Aorta (tissue), 5 donors: ENCODE measurements around the gene MED13L. TPM values are rescaled to one million over a fixed set of nuclear protein-coding genes. Genes with fewer than 3 reads are reported as not detected.
"Not testable (repeated sequence)": the region's sequence is repeated elsewhere in the genome, so short reads cannot be mapped to it uniquely, and the experiment has no call there.

Source experiments
- ATAC-seq: fragments of 200-7000 bp; cut with Tn5 transposase; one replicate; pipeline ENCODE4 v1.9.1; 2022; ENCODE audit warnings: moderate library complexity; ENCODE audit not compliant: low FRiP score
- DNase-seq, 2 donors: peaks; one replicate each; pipeline ENCODE4 v3.0.0-alpha.2; 2020
- H3K27ac ChIP-seq, 2 donors: one replicate each; pipeline ENCODE4 v1.5.1; 2013; ENCODE audit warnings: low read length in 2 of 2, mild to moderate bottlenecking in 2 of 2, moderate library complexity in 2 of 2, control low read depth in 1 of 2, inconsistent platforms in 1 of 2, low read depth in 1 of 2
- H3K27me3 ChIP-seq, 2 donors: one replicate each; pipeline ENCODE4 v1.6.1; 2013; ENCODE audit warnings: control low read depth in 1 of 2, low read length in 1 of 2, mild to moderate bottlenecking in 1 of 2, moderate library complexity in 1 of 2; ENCODE audit not compliant: insufficient read depth in 2 of 2, control insufficient read depth in 1 of 2
- H3K36me3 ChIP-seq, 2 donors: one replicate each; pipeline ENCODE4 v1.6.1; 2013; ENCODE audit warnings: control low read depth in 1 of 2, low read length in 1 of 2, mild to moderate bottlenecking in 1 of 2; ENCODE audit not compliant: insufficient read depth in 2 of 2, control insufficient read depth in 1 of 2
- H3K4me1 ChIP-seq, 2 donors: one replicate each; pipeline ENCODE4 v1.6.1; 2013; ENCODE audit warnings: low read length in 2 of 2, control low read depth in 1 of 2, mild to moderate bottlenecking in 1 of 2, moderate library complexity in 1 of 2; ENCODE audit not compliant: insufficient read depth in 2 of 2, control insufficient read depth in 1 of 2
- H3K4me3 ChIP-seq, 2 donors: one replicate each; pipeline ENCODE4 v1.5.1; 2013; ENCODE audit warnings: low read length in 2 of 2, control low read depth in 1 of 2, mild to moderate bottlenecking in 1 of 2
- H3K9me3 ChIP-seq: one replicate; pipeline ENCODE4 v1.6.1; 2013; ENCODE audit warnings: mild to moderate bottlenecking, low read length; ENCODE audit not compliant: control insufficient read depth
- WGBS, 2 donors: extraction: QIAGEN DNeasy Blood & Tissue Kit; methylation state at CpG; one replicate each; pipeline ENCODE4 v1.1.7; 2013; 5-methylcytosine and 5-hydroxymethylcytosine counted together
- intact Hi-C, 2 donors: fragments of 100-400 bp; cut with DNase I; formaldehyde crosslinking; loops; one replicate each; pipeline versions ENCODE4 v1.14.2 to v1.15.0; 2022
- polyA plus RNA-seq, 2 donors: library from polyadenylated mRNA; stranded (reverse); fragments of 200-250 nt; gene quantifications; one replicate each; pipeline ENCODE4 v1.2.3, GENCODE V29; 2013
- total RNA-seq, 2 donors: library from RNA; stranded (reverse); fragmentation: NEBNext Ultra II Directional; extraction: Animal tissue kit (Norgen Biotek cat#: 25700); gene quantifications; one replicate each; pipeline ENCODE4 v1.2.1, GENCODE V29; 2021
- donor health status: healthy with polysubstance abuse.
- donor health status: Bipolar disorder and iron deficiency.
- donor health status: DM: no; HTN: no; CAD: no.
- donor health status: DM: no; HTN: no; CAD: no.
- donor health status: DM: yes; HTN: yes; CAD: no.

The MED13L gene
- total and polyA plus RNA-seq, 4 donors, result 16.7 to 215 (median 114) TPM

DNA sequence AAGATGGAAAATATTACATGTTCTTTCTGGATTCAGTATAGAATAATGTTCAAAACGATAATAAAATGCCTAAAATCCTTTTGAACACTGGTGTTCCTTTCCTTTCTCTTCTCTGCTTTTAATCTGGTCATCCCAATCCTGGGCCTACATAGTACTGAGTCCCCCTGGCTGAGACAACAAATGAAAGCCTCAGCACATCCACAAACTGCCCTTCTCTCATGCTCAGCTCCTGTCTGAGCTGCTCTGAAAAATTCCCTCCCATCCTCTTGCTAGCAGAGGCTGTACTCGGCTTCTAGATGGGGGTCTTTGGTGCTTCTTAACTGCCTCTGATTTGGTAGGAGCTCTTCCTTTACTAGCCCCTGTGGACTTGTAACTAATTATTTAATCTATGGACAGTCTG is 232.3 kb downstream of the MED13L start:
- 67 to 72% methylated on average over 2 of the region's 2 CpGs for WGBS, 2 donors
- Histone ChIP-seq H3K27me3 (no peaks in the 10 kb centered on the region), H3K4me1 (peaks cover 2 to 11% of the 10 kb centered on the region in 2 donors), H3K4me3 (no peak overlapping the region), H3K27ac (no peak overlapping the region), H3K9me3 (no peaks in the 10 kb centered on the region), H3K36me3 (no peaks in the 10 kb centered on the region)
- no peak for ATAC-seq
- intact Hi-C loops, result no loop called here
- no peak for DNase-seq

DNA sequence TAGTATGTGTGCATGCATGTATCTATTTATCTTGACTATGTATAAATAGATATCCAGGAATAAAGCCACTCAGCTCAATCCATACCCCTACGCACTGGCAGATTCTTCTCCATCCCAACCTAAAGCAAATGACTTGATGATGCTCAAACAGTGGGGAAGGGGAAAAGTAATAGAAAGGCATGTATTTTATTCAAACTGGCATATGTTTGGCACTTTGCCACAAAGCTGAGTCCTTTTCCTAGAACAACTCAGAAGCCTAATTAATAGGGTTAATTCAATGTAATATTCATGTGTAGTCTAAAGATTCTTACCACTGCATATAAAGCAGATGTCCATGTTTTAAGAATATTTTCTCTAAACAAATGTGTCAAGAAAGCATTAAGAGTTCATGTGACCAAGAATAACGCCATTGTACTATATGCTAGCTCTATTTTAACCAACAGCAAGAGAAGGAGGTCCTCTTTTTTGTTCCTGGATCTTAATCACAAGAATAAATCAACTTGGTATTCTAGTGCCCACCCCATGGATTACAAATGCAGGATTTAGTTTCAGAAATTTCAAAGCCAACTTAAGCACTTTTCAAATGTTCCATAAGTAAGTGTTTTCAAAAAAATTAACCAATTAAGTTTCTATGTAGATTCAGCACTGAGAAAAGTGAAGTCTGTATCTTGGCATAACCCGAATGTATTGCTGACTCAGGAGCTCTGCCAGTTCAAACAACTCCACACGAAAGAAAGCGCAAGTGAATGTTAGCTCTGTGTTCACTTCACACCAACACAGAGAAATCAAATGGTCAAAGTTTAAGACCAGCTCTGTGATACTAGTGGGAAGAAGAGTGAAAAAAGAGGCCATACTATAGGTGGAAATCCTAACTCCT is 233.6 kb downstream of the MED13L start:
- Histone ChIP-seq H3K36me3 (no peaks in the 10 kb centered on the region), H3K9me3 (no peaks in the 10 kb centered on the region), H3K27me3 (no peaks in the 10 kb centered on the region), H3K27ac (no peak overlapping the region), H3K4me1 (peaks cover 2 to 17% of the 10 kb centered on the region in 2 donors), H3K4me3 (no peak overlapping the region)
- WGBS, 2 donors, result 22 to 23% methylated on average over 5 of the region's 5 CpGs
- intact Hi-C loops, result no loop called here
- DNase-seq (no peak), ATAC-seq (no peak)

GRCh38 chr12:116040402-116040801 is 237.1 kb downstream of the MED13L start:
- Histone ChIP-seq H3K27me3 (no peaks in the 10 kb centered on the region), H3K27ac (no peak overlapping the region), H3K9me3 (no peaks in the 10 kb centered on the region), H3K4me3 (no peak overlapping the region), H3K36me3 (no peaks in the 10 kb centered on the region), H3K4me1 (peaks cover 2 to 18% of the 10 kb centered on the region in 2 donors)
- DNase-seq (no peak), ATAC-seq (no peak)
- WGBS, 2 donors, result 50 to 51% methylated on average over 2 of the region's 2 CpGs
- intact Hi-C loops, result no loop called here

- no peak overlapping the region for H3K4me3 ChIP-seq
- ATAC-seq (no peak), DNase-seq (no peak)
- intact Hi-C loops, result no loop called here
- H3K36me3 ChIP-seq, result peaks cover 0 to 2% of the 10 kb centered on the region in 2 donors
- H3K27ac ChIP-seq, result no peak overlapping the region
- peaks cover 0 to 15% of the 10 kb centered on the region in 2 donors for H3K4me1 ChIP-seq
- no peaks in the 10 kb centered on the region for H3K27me3 ChIP-seq
- no peaks in the 10 kb centered on the region for H3K9me3 ChIP-seq
- WGBS, 2 donors, result 46 to 59% methylated on average over 2 of the region's 2 CpGs
These were observed 238.4 kb downstream of the MED13L start for GRCh38 chr12:116039081-116039480.

DNA sequence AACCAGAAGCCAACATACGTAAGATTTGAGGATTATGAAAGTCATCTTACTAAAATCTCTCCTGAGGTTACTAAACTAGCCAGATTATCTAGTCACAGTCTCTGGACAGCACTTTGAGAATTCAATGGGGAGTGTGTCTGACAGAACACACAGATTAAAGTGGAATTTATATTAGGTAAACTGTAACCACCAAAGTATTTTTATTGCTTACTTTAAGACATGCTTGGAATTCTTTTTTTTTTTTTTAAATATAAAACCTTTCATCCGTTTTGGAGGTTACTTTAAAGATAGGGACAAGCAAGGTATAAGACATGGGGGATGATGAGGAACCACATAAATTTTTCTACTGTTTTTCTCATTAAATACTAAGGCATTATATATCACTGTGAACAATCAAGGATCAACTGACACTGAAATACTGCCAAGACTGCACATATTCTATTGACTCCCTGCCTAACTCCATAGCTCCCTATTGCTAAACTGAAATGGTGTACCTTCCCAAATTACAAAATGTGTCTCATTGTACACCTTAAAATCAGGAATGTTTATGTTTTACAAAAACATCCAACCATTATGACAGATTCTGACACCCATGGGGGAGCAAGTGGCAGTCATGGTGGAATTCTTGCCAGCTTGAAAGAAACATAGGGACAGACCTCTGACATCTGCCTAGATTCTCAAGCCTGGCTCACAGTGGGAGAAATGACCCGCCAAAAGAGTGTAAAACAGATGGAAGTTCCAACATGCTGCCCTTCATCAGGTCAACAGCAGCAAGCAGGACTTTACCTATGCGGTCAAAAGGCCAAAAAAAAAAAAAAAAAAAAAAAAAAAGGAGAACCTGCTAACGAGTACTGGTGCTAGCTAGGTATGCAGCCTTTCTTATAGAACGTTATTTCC is 239.3 kb downstream of the MED13L start:
- DNase-seq (no peak), ATAC-seq (no peak)
- Histone ChIP-seq H3K4me3 (no peak overlapping the region), H3K27ac (no peak overlapping the region), H3K9me3 (no peaks in the 10 kb centered on the region), H3K27me3 (no peaks in the 10 kb centered on the region), H3K4me1 (peaks cover 0 to 9% of the 10 kb centered on the region in 2 donors), H3K36me3 (peaks cover 0 to 2% of the 10 kb centered on the region in 2 donors)
- intact Hi-C loops, result no loop called here
- WGBS, 2 donors, result 80 to 81% methylated on average over 6 of the region's 6 CpGs

- H3K27ac ChIP-seq, result no peak overlapping the region
- ATAC-seq (no peak), DNase-seq (no peak)
- WGBS, 2 donors, result 81 to 88% methylated on average over 3 of the region's 3 CpGs
- H3K9me3 ChIP-seq, result no peaks in the 10 kb centered on the region
- peaks cover 0 to 4% of the 10 kb centered on the region in 2 donors for H3K4me1 ChIP-seq
- H3K36me3 ChIP-seq, result peaks cover 0 to 2% of the 10 kb centered on the region in 2 donors
- H3K27me3 ChIP-seq, result no peaks in the 10 kb centered on the region
- no peak overlapping the region for H3K4me3 ChIP-seq
- intact Hi-C loops, result no loop called here
These were observed 243.7 kb downstream of the MED13L start for GRCh38 chr12:116033765-116034164.

DNA sequence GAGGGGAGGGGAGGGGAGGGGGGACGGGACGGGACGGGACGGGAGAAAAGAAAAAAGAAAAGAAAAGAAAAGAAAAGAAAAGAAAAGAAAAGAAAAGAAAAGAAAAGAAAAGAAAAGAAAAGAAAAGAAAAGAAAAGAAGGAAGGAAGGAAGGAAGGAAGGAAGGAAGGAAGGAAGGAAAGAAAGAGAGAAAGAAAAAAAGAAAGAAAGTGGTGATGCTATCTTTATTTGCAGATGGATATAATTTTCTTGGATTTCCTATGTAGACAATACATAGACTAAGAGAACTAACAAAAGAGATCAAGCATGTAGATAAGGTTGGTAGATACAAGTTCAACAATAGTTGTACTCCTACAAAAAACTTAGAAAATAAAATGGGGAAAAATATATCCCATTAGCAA is 245.9 kb downstream of the MED13L start:
- H3K27me3 ChIP-seq, intact Hi-C loops, H3K27ac ChIP-seq, H3K36me3 ChIP-seq, H3K4me3 ChIP-seq, ATAC-seq, DNase-seq, H3K4me1 ChIP-seq, H3K9me3 ChIP-seq: not testable (repeated sequence)
- 99 to 100% methylated on average over 4 of the region's 4 CpGs for WGBS, 2 donors

GRCh38 chr12:116028619-116029018 is 248.9 kb downstream of the MED13L start:
- 92 to 94% methylated on average over 4 of the region's 4 CpGs for WGBS, 2 donors
- intact Hi-C loops, result no loop called here
- no peak overlapping the region for H3K27ac ChIP-seq
- no peaks in the 10 kb centered on the region for H3K9me3 ChIP-seq
- no peak for DNase-seq
- H3K36me3 ChIP-seq, result no peaks in the 10 kb centered on the region
- H3K4me3 ChIP-seq, result no peak overlapping the region
- no peak for ATAC-seq
- no peaks in the 10 kb centered on the region for H3K27me3 ChIP-seq
- no peaks in the 10 kb centered on the region for H3K4me1 ChIP-seq
